SK-N-SH (cell line): Measurements from ENCODE around the gene SCYL1.

ENCODE experiments used
- CHD2 ChIP-seq: fragments of 150-350 bp; IDR thresholded peaks from 2 replicates; pipeline ENCODE4 v1.6.1; 2018; ENCODE audit warnings: low read length; ENCODE audit not compliant: partially characterized antibody
- FOXM1 ChIP-seq: IDR thresholded peaks from 2 replicates; pipeline ENCODE4 v1.4.0; 2012; ENCODE audit warnings: low read depth, mild to moderate bottlenecking
- GABPA ChIP-seq: IDR thresholded peaks from 2 replicates; pipeline ENCODE4 v1.4.0; 2012; ENCODE audit warnings: low read depth, mild to moderate bottlenecking
- NFIC ChIP-seq: IDR thresholded peaks from 2 replicates; pipeline ENCODE4 v1.4.0; 2012; ENCODE audit warnings: borderline replicate concordance
- NRF1 ChIP-seq: IDR thresholded peaks from 2 replicates; pipeline ENCODE4 v1.6.1; 2012; ENCODE audit warnings: low read depth, mild to moderate bottlenecking, low read length
- PBX3 ChIP-seq: IDR thresholded peaks from 2 replicates; pipeline ENCODE4; 2012
- POLR2AphosphoS5 ChIP-seq: IDR thresholded peaks from 2 replicates; pipeline ENCODE4 v1.6.1; 2012; ENCODE audit warnings: low read depth, low read length
- RFX5 ChIP-seq: IDR thresholded peaks from 2 replicates; pipeline ENCODE4 v1.6.1; 2012; ENCODE audit warnings: mild to moderate bottlenecking, improper control_type of control experiment, low read length
- RXRA ChIP-seq: IDR thresholded peaks from 2 replicates; pipeline ENCODE4 v1.4.0; 2012; ENCODE audit warnings: low read depth, mild to moderate bottlenecking, borderline replicate concordance
- SIN3A ChIP-seq: IDR thresholded peaks from 2 replicates; pipeline ENCODE4 v1.6.1; 2012; ENCODE audit warnings: low read depth, mild to moderate bottlenecking, low read length, moderate library complexity, borderline replicate concordance
- SMC3 ChIP-seq: IDR thresholded peaks from 2 replicates; pipeline ENCODE4 v1.6.1; 2012; ENCODE audit warnings: low read depth, low read length, improper control_type of control experiment
- TCF12 ChIP-seq: IDR thresholded peaks from 2 replicates; pipeline ENCODE4 v1.4.0; 2012
- TF ChIP-seq, protein P1 (sequence below): fragments of 200-600 bp; sonication (generic); IDR thresholded peaks from 2 replicates; pipeline ENCODE4 v1.6.1; 2017; ENCODE audit warnings: antibody characterized with exemption, mild to moderate bottlenecking, moderate library complexity

GRCh38 chr11:65498727-65498976 is 26.2 kb upstream of the SCYL1 start:
- TF ChIP-seq CHD2 = no peak
- TF ChIP-seq, protein P1, sequence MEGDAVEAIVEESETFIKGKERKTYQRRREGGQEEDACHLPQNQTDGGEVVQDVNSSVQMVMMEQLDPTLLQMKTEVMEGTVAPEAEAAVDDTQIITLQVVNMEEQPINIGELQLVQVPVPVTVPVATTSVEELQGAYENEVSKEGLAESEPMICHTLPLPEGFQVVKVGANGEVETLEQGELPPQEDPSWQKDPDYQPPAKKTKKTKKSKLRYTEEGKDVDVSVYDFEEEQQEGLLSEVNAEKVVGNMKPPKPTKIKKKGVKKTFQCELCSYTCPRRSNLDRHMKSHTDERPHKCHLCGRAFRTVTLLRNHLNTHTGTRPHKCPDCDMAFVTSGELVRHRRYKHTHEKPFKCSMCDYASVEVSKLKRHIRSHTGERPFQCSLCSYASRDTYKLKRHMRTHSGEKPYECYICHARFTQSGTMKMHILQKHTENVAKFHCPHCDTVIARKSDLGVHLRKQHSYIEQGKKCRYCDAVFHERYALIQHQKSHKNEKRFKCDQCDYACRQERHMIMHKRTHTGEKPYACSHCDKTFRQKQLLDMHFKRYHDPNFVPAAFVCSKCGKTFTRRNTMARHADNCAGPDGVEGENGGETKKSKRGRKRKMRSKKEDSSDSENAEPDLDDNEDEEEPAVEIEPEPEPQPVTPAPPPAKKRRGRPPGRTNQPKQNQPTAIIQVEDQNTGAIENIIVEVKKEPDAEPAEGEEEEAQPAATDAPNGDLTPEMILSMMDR = no peak
- no peak for TF ChIP-seq POLR2AphosphoS5
- no peak for TF ChIP-seq PBX3
- TF ChIP-seq TCF12 = no peak
- TF ChIP-seq NFIC = no peak
- TF ChIP-seq RXRA = no peak
- no peak for TF ChIP-seq GABPA
- TF ChIP-seq FOXM1 = no peak
- no peak for TF ChIP-seq SIN3A
- no peak for TF ChIP-seq NRF1
- TF ChIP-seq RFX5 = 0 out of 2 replicates have a peak, but pooled peaks have one; percentile 24
- no peak; the same call in 1 of the 2 replicates for TF ChIP-seq SMC3
